Type B pancreatic cell (in vitro differentiated cells): ENCODE results near the gene IL20RA. TPM values are rescaled to one million over a fixed set of nuclear protein-coding genes. Genes with fewer than 3 reads are reported as not detected.
A peak's percentile ranks its signal among the peaks of the same experiment; 100 is the strongest.

Experiments used
- DNase-seq: peaks from one replicate; pipeline ENCODE4 v3.0.0; 2021; ENCODE audit warnings: mixed read lengths; ENCODE audit not compliant: unreplicated experiment; ENCODE audit errors: extremely low spot score
- H3K27ac Mint-ChIP-seq: 2 replicates; pipeline ENCODE4 v1.8.0; 2021; ENCODE audit warnings: mild to moderate bottlenecking, mixed read lengths
- H3K27me3 Mint-ChIP-seq: 2 replicates; pipeline ENCODE4 v1.8.0; 2021; ENCODE audit warnings: mixed read lengths
- H3K36me3 Mint-ChIP-seq: 2 replicates; pipeline ENCODE4 v1.8.0; 2021; ENCODE audit warnings: mixed read lengths
- H3K4me1 Mint-ChIP-seq: one replicate; pipeline ENCODE4 v1.8.0; 2021; ENCODE audit warnings: mixed read lengths; ENCODE audit not compliant: unreplicated experiment
- H3K4me3 Mint-ChIP-seq: 2 replicates; pipeline ENCODE4 v1.8.0; 2021; ENCODE audit warnings: mild to moderate bottlenecking, mixed read lengths
- H3K9me3 Mint-ChIP-seq: 2 replicates; pipeline ENCODE4 v1.8.0; 2021; ENCODE audit warnings: mixed read lengths
- total RNA-seq: library from RNA; stranded (reverse); gene quantifications from 2 replicates; pipeline ENCODE4 v1.2.1, GENCODE V29; 2021; ENCODE audit warnings: low replicate concordance
- TF ChIP-seq, protein P1 (sequence below): fragments of 200-600 bp; sonication (generic); conservative IDR thresholded peaks from 2 replicates; pipeline ENCODE4 v1.5.0; 2021; ENCODE audit warnings: antibody characterized with exemption, mild to moderate bottlenecking

Gene IL20RA
- total RNA-seq, 1 donor from 2014 or later, result 1.7 TPM

DNA sequence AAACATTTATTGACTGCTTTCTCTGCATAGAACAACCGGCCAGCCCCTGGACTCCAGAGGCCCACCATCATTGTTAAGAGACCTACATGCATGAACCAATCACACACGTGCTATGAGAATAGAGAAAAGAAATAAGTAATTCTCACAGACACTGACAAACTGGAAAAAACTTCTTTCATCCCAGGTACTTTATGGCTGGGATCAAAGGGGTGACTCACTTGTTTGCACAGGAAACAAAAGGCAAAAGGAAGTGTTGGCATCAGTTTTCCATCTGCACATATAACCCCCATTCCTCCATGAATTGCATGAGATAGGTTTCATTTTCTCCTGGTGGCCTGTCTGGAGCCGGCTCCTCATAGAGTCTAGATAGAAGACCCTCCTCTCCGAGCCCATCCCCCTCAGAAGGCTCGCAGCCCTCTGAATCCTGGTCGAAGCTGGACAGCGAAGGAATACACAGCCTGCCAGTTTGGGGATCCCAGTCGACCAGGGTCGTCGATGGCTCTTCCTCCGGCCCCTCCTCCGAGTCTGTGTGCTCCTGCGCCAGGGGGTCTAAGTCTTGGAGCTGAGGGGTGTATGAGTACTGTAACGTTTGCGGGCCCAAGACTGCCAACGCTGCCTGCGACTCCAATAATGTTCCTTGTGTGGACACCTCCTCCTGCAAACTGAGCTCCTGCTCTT lies 43.3 kb downstream of the IL20RA start:
- no peaks in the 10 kb centered on the region for H3K36me3 Mint-ChIP-seq
- H3K27ac Mint-ChIP-seq, result no peak overlapping the region
- TF ChIP-seq, protein P1, sequence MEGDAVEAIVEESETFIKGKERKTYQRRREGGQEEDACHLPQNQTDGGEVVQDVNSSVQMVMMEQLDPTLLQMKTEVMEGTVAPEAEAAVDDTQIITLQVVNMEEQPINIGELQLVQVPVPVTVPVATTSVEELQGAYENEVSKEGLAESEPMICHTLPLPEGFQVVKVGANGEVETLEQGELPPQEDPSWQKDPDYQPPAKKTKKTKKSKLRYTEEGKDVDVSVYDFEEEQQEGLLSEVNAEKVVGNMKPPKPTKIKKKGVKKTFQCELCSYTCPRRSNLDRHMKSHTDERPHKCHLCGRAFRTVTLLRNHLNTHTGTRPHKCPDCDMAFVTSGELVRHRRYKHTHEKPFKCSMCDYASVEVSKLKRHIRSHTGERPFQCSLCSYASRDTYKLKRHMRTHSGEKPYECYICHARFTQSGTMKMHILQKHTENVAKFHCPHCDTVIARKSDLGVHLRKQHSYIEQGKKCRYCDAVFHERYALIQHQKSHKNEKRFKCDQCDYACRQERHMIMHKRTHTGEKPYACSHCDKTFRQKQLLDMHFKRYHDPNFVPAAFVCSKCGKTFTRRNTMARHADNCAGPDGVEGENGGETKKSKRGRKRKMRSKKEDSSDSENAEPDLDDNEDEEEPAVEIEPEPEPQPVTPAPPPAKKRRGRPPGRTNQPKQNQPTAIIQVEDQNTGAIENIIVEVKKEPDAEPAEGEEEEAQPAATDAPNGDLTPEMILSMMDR, result no peak
- no peaks in the 10 kb centered on the region for H3K9me3 Mint-ChIP-seq
- no peak for DNase-seq
- H3K4me1 Mint-ChIP-seq, result peaks cover 8% of the 10 kb centered on the region
- H3K4me3 Mint-ChIP-seq, result no peak overlapping the region
- peaks cover 6% of the 10 kb centered on the region for H3K27me3 Mint-ChIP-seq

DNA sequence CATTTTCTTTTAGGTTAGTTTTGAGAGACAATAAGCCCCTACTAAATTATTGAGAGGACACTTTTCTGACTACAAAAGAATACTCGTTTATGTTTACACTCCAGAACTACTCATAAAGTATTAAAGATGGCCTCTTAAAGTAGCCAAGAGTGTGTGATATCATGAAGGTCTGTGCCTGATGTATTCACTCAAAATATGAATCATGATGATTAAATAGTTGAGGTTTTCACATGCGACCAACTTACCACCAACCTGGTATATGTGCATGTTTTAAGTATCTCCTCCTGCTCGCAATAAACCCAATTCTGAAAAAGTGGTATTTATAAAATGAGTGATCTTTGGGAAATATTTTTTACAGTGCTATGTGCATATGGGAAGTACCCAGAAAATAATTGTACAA lies 43.9 kb downstream of the IL20RA start:
- TF ChIP-seq, protein P1, result no peak
- Mint-ChIP-seq H3K27me3 (peaks cover 6% of the 10 kb centered on the region), H3K9me3 (no peaks in the 10 kb centered on the region), H3K36me3 (no peaks in the 10 kb centered on the region), H3K4me3 (no peak overlapping the region), H3K27ac (no peak overlapping the region), H3K4me1 (peaks cover 8% of the 10 kb centered on the region)
- DNase-seq, result no peak

DNA sequence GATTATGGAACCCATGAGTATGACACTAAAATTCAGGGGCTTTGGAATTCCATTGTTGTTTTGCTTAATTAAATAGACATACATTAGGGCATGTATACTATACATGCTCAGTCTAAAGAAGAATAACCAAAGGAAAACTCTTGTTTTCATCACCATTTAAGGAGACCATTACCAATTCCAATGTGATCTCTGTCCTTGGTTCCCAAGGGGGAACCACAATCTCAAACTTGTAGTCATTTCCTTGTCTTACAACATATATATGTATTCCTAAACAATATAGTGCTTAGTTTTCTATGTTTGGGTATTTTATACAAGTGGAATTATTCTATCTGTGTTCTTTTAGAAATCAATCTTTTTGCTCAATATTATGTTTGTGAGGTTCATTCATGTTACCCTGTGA lies 49.2 kb downstream of the IL20RA start:
- TF ChIP-seq, protein P1, result no peak
- Mint-ChIP-seq H3K36me3 (no peaks in the 10 kb centered on the region), H3K27me3 (peaks cover 15% of the 10 kb centered on the region), H3K9me3 (no peaks in the 10 kb centered on the region), H3K4me1 (peaks cover 10% of the 10 kb centered on the region), H3K27ac (no peak overlapping the region), H3K4me3 (no peak overlapping the region)
- no peak for DNase-seq

DNA sequence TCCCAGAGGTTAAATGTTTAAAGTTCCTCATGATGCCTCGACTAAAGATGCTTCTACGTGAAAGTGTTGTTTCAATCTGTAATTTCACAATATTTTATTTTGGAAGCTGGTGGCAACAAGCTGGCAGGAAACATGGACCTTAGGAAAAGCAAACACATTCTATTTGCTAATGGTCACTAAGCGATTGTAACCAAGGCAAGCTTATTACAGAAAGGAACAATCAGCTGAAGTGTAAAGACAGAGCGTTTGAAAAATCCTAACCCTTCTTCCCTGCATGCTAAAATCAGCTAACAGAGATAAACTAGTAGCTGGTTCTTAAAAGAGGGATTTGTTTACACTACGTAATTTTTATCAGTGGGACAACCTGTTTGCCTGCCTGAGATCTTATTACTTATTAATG lies 50.0 kb downstream of the IL20RA start:
- no peak for DNase-seq
- TF ChIP-seq, protein P1, result no peak
- Mint-ChIP-seq H3K27ac (peak overlapping the region; percentile 17), H3K36me3 (no peaks in the 10 kb centered on the region), H3K9me3 (no peaks in the 10 kb centered on the region), H3K4me3 (no peak overlapping the region), H3K27me3 (peaks cover 23% of the 10 kb centered on the region), H3K4me1 (peaks cover 11% of the 10 kb centered on the region)

DNA sequence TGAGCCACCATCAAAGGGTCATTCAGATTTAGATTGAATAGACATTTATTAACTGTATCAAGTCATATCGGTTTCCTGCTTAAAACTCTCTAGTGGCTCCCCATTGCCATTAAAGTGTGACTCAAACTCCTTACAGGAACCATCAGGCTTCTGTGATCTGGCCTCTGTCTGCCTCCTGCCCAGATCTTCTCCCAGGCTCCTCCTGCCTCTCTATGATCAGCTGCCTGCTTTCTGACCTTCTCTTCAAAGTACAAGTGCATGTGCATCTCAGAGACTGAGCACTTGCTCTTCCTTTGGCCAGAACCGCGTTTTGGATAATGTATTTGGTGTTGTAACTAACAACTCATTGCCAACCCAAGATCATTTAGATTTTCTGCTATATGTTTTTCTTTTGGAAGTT lies 52.7 kb downstream of the IL20RA start:
- Mint-ChIP-seq H3K9me3 (no peaks in the 10 kb centered on the region), H3K27ac (no peak overlapping the region), H3K4me3 (no peak overlapping the region), H3K27me3 (peaks cover 43% of the 10 kb centered on the region), H3K36me3 (no peaks in the 10 kb centered on the region), H3K4me1 (peaks cover 21% of the 10 kb centered on the region)
- DNase-seq, result no peak
- TF ChIP-seq, protein P1, result no peak

DNA sequence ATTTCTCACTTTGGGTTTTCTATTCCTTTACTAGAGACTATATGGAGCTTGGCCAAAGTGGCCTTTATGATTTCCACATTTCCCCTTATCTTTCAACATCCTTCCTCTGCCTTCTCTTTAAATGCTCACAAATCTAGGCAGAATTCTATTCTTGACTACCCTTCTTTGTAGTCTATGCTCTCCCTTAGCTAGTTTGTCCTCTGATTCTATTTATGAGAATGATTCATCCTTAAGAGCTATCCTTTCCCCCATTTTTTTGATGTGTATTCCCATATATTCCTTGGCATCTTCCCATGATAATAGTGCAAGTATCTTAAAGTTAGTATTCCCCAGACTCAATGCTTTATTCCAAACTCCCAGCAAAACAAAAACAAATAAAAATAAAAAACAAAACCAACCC lies 53.1 kb downstream of the IL20RA start:
- Mint-ChIP-seq H3K27me3 (peaks cover 43% of the 10 kb centered on the region), H3K9me3 (no peaks in the 10 kb centered on the region), H3K27ac (no peak overlapping the region), H3K36me3 (no peaks in the 10 kb centered on the region), H3K4me1 (peaks cover 21% of the 10 kb centered on the region), H3K4me3 (no peak overlapping the region)
- DNase-seq, result no peak
- TF ChIP-seq, protein P1, result no peak
